ENCODE results near the gene GRIK5. TPM values are rescaled to one million over a fixed set of nuclear protein-coding genes. Genes with fewer than 3 reads are reported as not detected.
"Not testable (repeated sequence)": the region's sequence is repeated elsewhere in the genome, so short reads cannot be mapped to it uniquely, and the experiment has no call there.

Gene GRIK5
- total and polyA plus RNA-seq, 2 donors (not counting 3 experiments of a cell fraction or from before 2014, with no cell fraction given): 0.80 to 2.2 TPM

DNA sequence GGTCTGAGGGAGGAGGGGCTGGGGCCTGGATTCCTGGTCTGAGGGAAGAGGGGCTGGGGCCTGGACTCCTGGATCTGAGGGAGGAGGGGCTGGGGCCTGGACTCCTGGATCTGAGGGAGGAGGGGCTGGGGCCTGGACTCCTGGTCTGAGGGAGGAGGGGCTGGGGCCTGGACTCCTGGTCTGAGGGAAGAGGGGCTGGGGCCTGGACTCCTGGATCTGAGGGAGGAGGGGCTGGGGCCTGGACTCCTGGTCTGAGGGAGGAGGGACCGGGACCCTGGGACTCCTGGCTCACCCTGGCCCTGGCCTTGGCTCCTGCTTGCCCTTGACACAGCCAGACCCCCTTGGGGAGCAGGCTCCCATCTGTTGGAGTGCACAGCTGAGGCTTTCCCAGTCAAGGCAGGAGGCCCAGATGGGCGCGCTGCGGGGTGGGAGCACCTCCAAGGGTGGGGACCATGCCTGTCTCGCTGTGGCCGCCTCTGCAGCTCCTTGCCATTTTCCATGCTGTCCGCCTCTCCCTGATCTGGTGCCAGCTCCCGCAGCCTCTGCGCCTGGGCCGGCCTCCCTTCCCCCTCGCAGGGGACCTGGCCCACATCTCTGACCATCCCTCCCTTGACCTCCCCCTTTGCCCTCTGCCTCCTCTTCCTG, 78.0 kb downstream of the GRIK5 start:
- H3K9me1 ChIP-seq (replicated peaks; ENCODE audit: control insufficient read depth, extremely low read depth, insufficient read depth, low read length); DNase-seq (ENCODE audit: low read depth, low spot score); H2AFZ ChIP-seq (ENCODE audit: low read depth, low read length); H3K9ac ChIP-seq (replicated peaks; ENCODE audit: extremely low read depth, insufficient read depth, low read length); H4K20me1 ChIP-seq (replicated peaks; ENCODE audit: control insufficient read depth, extremely low read depth, insufficient read depth, low read length); dilution Hi-C loops (cut with MboI; ENCODE audit: extremely low pct_ligation_motif_present, low sequenced_read_pairs); H3K36me3 ChIP-seq (ENCODE audit: control insufficient read depth in 2 of 2, extremely low read depth in 1 of 2, insufficient read depth in 2 of 2, low read length in 2 of 2); intact Hi-C loops (cut with micrococcal nuclease); H3K27ac ChIP-seq (ENCODE audit: insufficient read depth, low read depth, low read length); CTCF ChIA-PET; H3K4me2 ChIP-seq (ENCODE audit: insufficient read depth, low read length); H3K4me1 ChIP-seq (ENCODE audit: control insufficient read depth, extremely low read depth, insufficient read depth, low read length); H3K9me3 ChIP-seq (replicated peaks; ENCODE audit: control insufficient read depth, insufficient read depth, low read length); H3K4me3 ChIP-seq (replicated peaks in 1 of 3; ENCODE audit: insufficient read depth in 1 of 3, low read depth in 1 of 3, low read length in 3 of 3); FAIRE-seq; POLR2A ChIA-PET; BruUV-seq (replicated peaks); H3K79me2 ChIP-seq (ENCODE audit: control insufficient read depth, insufficient read depth, low read length): not testable (repeated sequence)
- H3K27me3 ChIP-seq (ENCODE audit: control insufficient read depth in 2 of 2, insufficient read depth in 2 of 2, low read length in 2 of 2): peaks cover 1 to 11% of the 10 kb centered on the region in 2 experiments

- DNase-seq (ENCODE audit: low read depth, low spot score) (no peak), FAIRE-seq (no peak)
- Histone ChIP-seq H3K9me3 (replicated peaks; ENCODE audit: control insufficient read depth, insufficient read depth, low read length) (no peaks in the 10 kb centered on the region), H3K9me1 (replicated peaks; ENCODE audit: control insufficient read depth, extremely low read depth, insufficient read depth, low read length) (no peaks in the 10 kb centered on the region), H2AFZ (ENCODE audit: low read depth, low read length) (no peak overlapping the region), H3K79me2 (ENCODE audit: control insufficient read depth, insufficient read depth, low read length) (no peaks in the 10 kb centered on the region), H3K27ac (ENCODE audit: insufficient read depth, low read depth, low read length) (no peak overlapping the region), H3K36me3 (ENCODE audit: control insufficient read depth in 2 of 2, extremely low read depth in 1 of 2, insufficient read depth in 2 of 2, low read length in 2 of 2) (no peaks in the 10 kb centered on the region), H3K4me2 (ENCODE audit: insufficient read depth, low read length) (no peak overlapping the region), H3K9ac (replicated peaks; ENCODE audit: extremely low read depth, insufficient read depth, low read length) (no peak overlapping the region), H3K27me3 (ENCODE audit: control insufficient read depth in 2 of 2, insufficient read depth in 2 of 2, low read length in 2 of 2) (peaks cover 0 to 11% of the 10 kb centered on the region in 2 experiments), H4K20me1 (replicated peaks; ENCODE audit: control insufficient read depth, extremely low read depth, insufficient read depth, low read length) (no peaks in the 10 kb centered on the region), H3K4me1 (ENCODE audit: control insufficient read depth, extremely low read depth, insufficient read depth, low read length) (no peaks in the 10 kb centered on the region), H3K4me3 (replicated peaks in 1 of 3; ENCODE audit: insufficient read depth in 1 of 3, low read depth in 1 of 3, low read length in 3 of 3) (no peak overlapping the region)
- dilution Hi-C loops (cut with MboI; ENCODE audit: extremely low pct_ligation_motif_present, low sequenced_read_pairs) (no loop called here), intact Hi-C loops (cut with micrococcal nuclease) (no loop called here)
- no peak for TF ChIP-seq POLR2A (IDR thresholded peaks at IDR 0.05; ENCODE audit: low read depth, low read length)
- no peak for TF ChIP-seq CTCF (IDR thresholded peaks at IDR 0.05; ENCODE audit: extremely low read depth in 1 of 2, insufficient read depth in 1 of 2, low read depth in 1 of 2, low read length in 2 of 2)
- no peak for TF ChIP-seq MYC (IDR thresholded peaks at IDR 0.05; ENCODE audit: low read depth, low read length)
- TF ChIP-seq POLR2AphosphoS5 (IDR thresholded peaks at IDR 0.05; ENCODE audit: insufficient read depth, low read depth, low read length): no peak
- no peak for TF ChIP-seq GATA2 (IDR thresholded peaks at IDR 0.05; ENCODE audit: insufficient read depth, insufficient read length, low read depth, low read length)
- TF ChIP-seq JUN (IDR thresholded peaks at IDR 0.05; ENCODE audit: borderline replicate concordance, insufficient read depth, insufficient read length, low read depth): no peak
- no peak for TF ChIP-seq FOS (IDR thresholded peaks at IDR 0.05; ENCODE audit: borderline replicate concordance, insufficient read depth, low read length)
- ChIA-PET CTCF (no interaction called here), POLR2A (no interaction called here)
- BruUV-seq (replicated peaks): no TSS peak
Measured at GRCh38 chr19:41991025-41991424, 79.0 kb downstream of the GRIK5 start.

Data from endothelial cell of umbilical vein (primary cell).